ENCODE data around the gene CCDC183.

- TF ChIP-seq CTCF (IDR thresholded peaks at IDR 0.05 in 8 of 11, conservative IDR thresholded peaks at IDR 0.05 in 3 of 11) (no peak), POLR2A (IDR thresholded peaks at IDR 0.05) (no peak), POLR2AphosphoS5 (IDR thresholded peaks at IDR 0.05) (peak in 1 of 3 donors; percentile 36)
Measured at GRCh38 chr9:136765041-136765440, 31.1 kb upstream of the CCDC183 start.

Measured in spleen (tissue), 7 donors.